ENCODE measurements around the gene FAH. TPM values are rescaled to one million over a fixed set of nuclear protein-coding genes. Genes with fewer than 3 reads are reported as not detected.
A peak's percentile ranks its signal among the peaks of the same experiment; 100 is the strongest.

The FAH gene
- total and polyA plus RNA-seq, 7 donors: 9.1 to 60.2 (median 20.7) TPM

- peaks cover 15% of the 10 kb centered on the region for H3K4me1 ChIP-seq
- no peaks in the 10 kb centered on the region for H3K27me3 ChIP-seq (ENCODE audit: insufficient read depth in 3 of 3, low read length in 2 of 3)
- DNase-seq: no peak
- WGBS, 3 donors: 73 to 78% (median 77%) methylated on average over 11 of the region's 11 CpGs
- intact Hi-C loops (cut with DNase I): no loop called here
- no peak overlapping the region for H3K27ac ChIP-seq
- ATAC-seq: no peak
- no peak for TF ChIP-seq CTCF (IDR thresholded peaks at IDR 0.05)
- no peaks in the 10 kb centered on the region for H3K36me3 ChIP-seq (ENCODE audit: insufficient read depth in 1 of 2, low read depth in 1 of 2)
- no peak overlapping the region for H3K4me3 ChIP-seq
- H3K9me3 ChIP-seq: no peaks in the 10 kb centered on the region
These were observed 56.2 kb downstream of the FAH start for GRCh38 chr15:80208758-80209734.

- Histone ChIP-seq H3K4me1 (peaks cover 15% of the 10 kb centered on the region), H3K36me3 (ENCODE audit: insufficient read depth in 1 of 2, low read depth in 1 of 2) (no peaks in the 10 kb centered on the region), H3K27me3 (ENCODE audit: insufficient read depth in 3 of 3, low read length in 2 of 3) (no peaks in the 10 kb centered on the region), H3K9me3 (no peaks in the 10 kb centered on the region), H3K4me3 (no peak overlapping the region), H3K27ac (peak overlapping the region; percentile 77)
- 37 to 49% (median 44%) methylated on average over 12 of the region's 12 CpGs for WGBS, 3 donors
- ATAC-seq (peak; percentile 66 to 89 (median 76)), DNase-seq (no peak)
- no peak for TF ChIP-seq CTCF (IDR thresholded peaks at IDR 0.05)
- intact Hi-C loops (cut with DNase I): no loop called here
These were observed 58.1 kb downstream of the FAH start for GRCh38 chr15:80210611-80211573.

GRCh38 chr15:80211976-80212375 lies 59.2 kb downstream of the FAH start:
- TF ChIP-seq CTCF (IDR thresholded peaks at IDR 0.05): no peak
- peaks cover 15% of the 10 kb centered on the region for H3K4me1 ChIP-seq
- ATAC-seq: peak; percentile 28 to 71 (median 36)
- H3K9me3 ChIP-seq: no peaks in the 10 kb centered on the region
- no peak overlapping the region for H3K4me3 ChIP-seq
- no peaks in the 10 kb centered on the region for H3K36me3 ChIP-seq (ENCODE audit: insufficient read depth in 1 of 2, low read depth in 1 of 2)
- peak overlapping the region; percentile 77 for H3K27ac ChIP-seq
- intact Hi-C loops (cut with DNase I): no loop called here
- no peaks in the 10 kb centered on the region for H3K27me3 ChIP-seq (ENCODE audit: insufficient read depth in 3 of 3, low read length in 2 of 3)
- 13 to 31% (median 27%) methylated on average over 1 of the region's 1 CpG for WGBS, 3 donors
- no peak for DNase-seq

GRCh38 chr15:80214910-80215309 lies 62.1 kb downstream of the FAH start:
- H3K4me3 ChIP-seq: no peak overlapping the region
- no peak for DNase-seq
- no peak overlapping the region for H3K27ac ChIP-seq
- no peaks in the 10 kb centered on the region for H3K9me3 ChIP-seq
- intact Hi-C loops (cut with DNase I): no loop called here
- TF ChIP-seq CTCF (IDR thresholded peaks at IDR 0.05): no peak
- no peak for ATAC-seq
- H3K4me1 ChIP-seq: peaks cover 15% of the 10 kb centered on the region
- no peaks in the 10 kb centered on the region for H3K27me3 ChIP-seq (ENCODE audit: insufficient read depth in 3 of 3, low read length in 2 of 3)
- H3K36me3 ChIP-seq (ENCODE audit: insufficient read depth in 1 of 2, low read depth in 1 of 2): no peaks in the 10 kb centered on the region
- 86 to 92% (median 91%) methylated on average over 2 of the region's 2 CpGs for WGBS, 3 donors
